GM12878 (cell line): ENCODE results near the gene JADE2.

Experiments used
- EP300 ChIP-seq, 2 experiments: fragments of 150-350 bp in 1 of 2; IDR thresholded peaks; 2 replicates each; pipeline ENCODE4 v1.6.1; 2011 to 2012; ENCODE audit warnings: low read depth in 2 of 2, low read length in 2 of 2, borderline replicate concordance in 1 of 2, improper control_type of control experiment in 1 of 2, inconsistent platforms in 1 of 2; ENCODE audit not compliant: control insufficient read depth in 1 of 2
- ZNF274 ChIP-seq: IDR thresholded peaks from one replicate; pipeline ENCODE4 v1.8.0; 2011; ENCODE audit not compliant: insufficient read length, insufficient read depth

GRCh38 chr5:134508521-134509195 lies 16.8 kb upstream of the JADE2 start:
- no peak for TF ChIP-seq EP300 (IDR thresholded peaks at IDR 0.05; ENCODE audit: borderline replicate concordance in 1 of 2, control insufficient read depth in 1 of 2, low read depth in 2 of 2, low read length in 2 of 2)
- TF ChIP-seq ZNF274, result no peak
